GM12892 (cell line): ENCODE measurements around the gene GALNT10.

Source experiments
- POLR2A ChIP-seq: IDR thresholded peaks from 2 replicates; pipeline ENCODE4 v1.6.1; 2011; ENCODE audit warnings: low read depth, low read length, control low read depth
- POLR2AphosphoS5 ChIP-seq: IDR thresholded peaks from 2 replicates; pipeline ENCODE4 v1.6.1; 2011; ENCODE audit warnings: low read depth, low read length, control low read depth
- TAF1 ChIP-seq: IDR thresholded peaks from 2 replicates; pipeline ENCODE4 v1.6.1; 2011; ENCODE audit warnings: low read depth, mild to moderate bottlenecking, control low read depth, low read length, borderline replicate concordance

DNA sequence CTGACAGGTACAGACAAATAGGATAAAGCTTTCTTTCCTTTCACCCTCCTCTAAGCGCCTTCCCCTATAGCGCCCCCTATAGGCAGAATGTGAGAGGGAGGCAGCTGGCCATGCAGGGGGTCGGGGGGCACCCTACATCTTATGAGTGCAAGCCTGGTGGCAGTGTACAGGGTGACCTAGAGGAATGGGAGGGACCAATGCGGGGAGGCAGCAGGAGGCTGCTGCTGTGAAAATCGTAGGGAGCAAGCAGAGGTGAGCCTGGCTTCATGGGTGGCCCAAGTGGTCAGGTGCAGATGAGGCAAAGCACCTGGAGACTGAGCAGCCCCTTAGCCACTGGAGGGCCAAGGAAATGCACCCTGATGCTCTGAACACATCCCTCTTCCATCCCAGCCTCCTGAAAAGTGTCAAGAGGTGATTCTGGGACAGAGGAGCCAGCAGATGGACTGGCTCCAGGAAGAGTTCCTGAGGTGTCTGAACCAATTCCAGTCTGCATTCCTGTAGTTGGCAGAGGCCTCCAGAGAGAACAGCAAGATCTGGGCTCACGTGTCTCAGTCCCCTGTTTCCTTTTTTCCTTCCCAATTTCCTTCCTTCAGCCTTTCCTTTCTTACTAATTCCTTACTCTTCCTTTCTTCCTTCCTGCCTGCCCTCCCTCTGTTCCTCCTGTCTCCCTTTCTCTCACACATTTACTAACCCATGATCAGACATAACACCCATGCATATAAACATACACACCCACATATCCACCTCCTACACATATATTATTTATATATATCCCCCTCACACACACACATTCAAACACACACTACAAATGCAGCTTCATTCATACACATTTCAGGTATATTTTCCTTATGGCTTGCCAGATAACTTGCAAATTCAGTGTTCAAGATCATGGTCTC, 32.8 kb upstream of the GALNT10 start:
- no peak for TF ChIP-seq POLR2AphosphoS5
- TF ChIP-seq POLR2A: no peak
- TF ChIP-seq TAF1: no peak
